Cardiac septum (tissue), 1 donor: ENCODE results near the gene IL31RA. TPM values are rescaled to one million over a fixed set of nuclear protein-coding genes. Genes with fewer than 3 reads are reported as not detected.
"Not testable (repeated sequence)": the region's sequence is repeated elsewhere in the genome, so short reads cannot be mapped to it uniquely, and the experiment has no call there.

Source experiments
- DNase-seq: peaks from one replicate; pipeline ENCODE4 v3.0.0-alpha.2; 2020; ENCODE audit warnings: low spot score
- intact Hi-C: fragments of 100-400 bp; cut with DNase I; formaldehyde crosslinking; loops from one replicate; pipeline ENCODE4 v1.14.0; 2022
- long read RNA-seq: library from polyadenylated mRNA; unstranded; transcript quantifications from one replicate; pipeline ENCODE4 v2.0.0, GENCODE V29; 2021
- total RNA-seq: library from RNA; stranded (reverse); fragmentation: NEBNext Ultra II Directional; extraction: Animal tissue kit (Norgen Biotek cat#: 25700); gene quantifications from one replicate; pipeline ENCODE4 v1.2.1, GENCODE V29; 2021
- donor health status: DM: no; HTN: no; CAD: no.

IL31RA gene
- total RNA-seq = 1.3 TPM
- long read RNA-seq = 0 reads

- no peak for DNase-seq
- intact Hi-C loops = no loop called here
Observed at GRCh38 chr5:55850839-55851674, at the start of gene IL31RA. IL31RA (plus strand) TSS chr5:55851357; CDS start chr5:55851571, 214 bp downstream.

- intact Hi-C loops, DNase-seq: not testable (repeated sequence)
Observed at GRCh38 chr5:55808814-55809213, 42.3 kb upstream of the IL31RA start.

- DNase-seq, intact Hi-C loops: not testable (repeated sequence)
Observed at GRCh38 chr5:55815939-55816338, 35.2 kb upstream of the IL31RA start.

- intact Hi-C loops = no loop called here
Observed at GRCh38 chr5:55816342-55816741, 34.8 kb upstream of the IL31RA start.

GRCh38 chr5:55817030-55817429 lies 34.1 kb upstream of the IL31RA start:
- intact Hi-C loops = no loop called here
- DNase-seq = no peak

More at GRCh38 chr5:55816342-55816741, 34.8 kb upstream of the IL31RA start:
- no peak for DNase-seq

- DNase-seq = no peak
- intact Hi-C loops = no loop called here
Observed at GRCh38 chr5:55820488-55820887, 30.7 kb upstream of the IL31RA start.

- intact Hi-C loops = no loop called here
- DNase-seq = no peak
Observed at GRCh38 chr5:55821731-55822512, 29.2 kb upstream of the IL31RA start.

GRCh38 chr5:55823151-55823796 lies 27.9 kb upstream of the IL31RA start:
- intact Hi-C loops = no loop called here
- DNase-seq = no peak

GRCh38 chr5:55829956-55830355 lies 21.2 kb upstream of the IL31RA start:
- no peak for DNase-seq
- intact Hi-C loops = no loop called here

- intact Hi-C loops = no loop called here
- DNase-seq = no peak
Observed at GRCh38 chr5:55832446-55832845, 18.7 kb upstream of the IL31RA start.

GRCh38 chr5:55836191-55836590 lies 15.0 kb upstream of the IL31RA start:
- intact Hi-C loops = no loop called here
- DNase-seq = no peak

- intact Hi-C loops = no loop called here
- DNase-seq = no peak
Observed at GRCh38 chr5:55841976-55842375, 9.2 kb upstream of the IL31RA start.

- intact Hi-C loops = no loop called here
- no peak for DNase-seq
Observed at GRCh38 chr5:55847837-55848236, 3.3 kb upstream of the IL31RA start.

- no peak for DNase-seq
- intact Hi-C loops = no loop called here
Observed at GRCh38 chr5:55848783-55849182, 2.4 kb upstream of the IL31RA start.

GRCh38 chr5:55851675-55851979 lies 470 bp downstream of the IL31RA start:
- DNase-seq = no peak
- intact Hi-C loops = no loop called here

GRCh38 chr5:55852503-55852902 lies 1.3 kb downstream of the IL31RA start:
- intact Hi-C loops = no loop called here
- no peak for DNase-seq

- intact Hi-C loops = no loop called here
- no peak for DNase-seq
Observed at GRCh38 chr5:55853041-55853670, 2.0 kb downstream of the IL31RA start.

- intact Hi-C loops = no loop called here
- DNase-seq = no peak
Observed at GRCh38 chr5:55853818-55854217, 2.7 kb downstream of the IL31RA start.

- DNase-seq = no peak
- intact Hi-C loops = no loop called here
Observed at GRCh38 chr5:55855509-55855908, 4.4 kb downstream of the IL31RA start.
